Thymus (tissue), 11 donors: ENCODE results near the gene PPP2R2B. TPM values are rescaled to one million over a fixed set of nuclear protein-coding genes. Genes with fewer than 3 reads are reported as not detected.

Source experiments
- DNase-seq, 9 donors: peaks; one replicate each; pipeline ENCODE4 v3.0.0-alpha.2; 2013; ENCODE audit warnings: low spot score in 9 of 9, low read depth in 6 of 9, missing footprints in 1 of 9
- H3K27ac ChIP-seq, 2 donors: one replicate each; pipeline ENCODE4 v1.5.1; 2013; ENCODE audit warnings: control low read depth in 1 of 2, low read depth in 1 of 2, low read length in 1 of 2, mild to moderate bottlenecking in 1 of 2, moderate library complexity in 1 of 2
- H3K27me3 ChIP-seq, 2 donors: one replicate each; pipeline ENCODE4 v1.5.1; 2013; ENCODE audit warnings: low read length in 1 of 2; ENCODE audit not compliant: control insufficient read depth in 2 of 2, insufficient read depth in 1 of 2
- H3K36me3 ChIP-seq, 2 donors: one replicate each; pipeline ENCODE4 v1.5.1; 2013; ENCODE audit warnings: low read length in 1 of 2, mild to moderate bottlenecking in 1 of 2, moderate library complexity in 1 of 2; ENCODE audit not compliant: control insufficient read depth in 2 of 2, insufficient read depth in 2 of 2
- H3K4me1 ChIP-seq, 2 donors: one replicate each; pipeline ENCODE4 v1.5.1; 2013; ENCODE audit warnings: low read length in 2 of 2; ENCODE audit not compliant: control insufficient read depth in 2 of 2, insufficient read depth in 2 of 2
- H3K4me3 ChIP-seq, 2 donors: one replicate each; pipeline ENCODE4 v1.5.1; 2013; ENCODE audit warnings: low read length in 2 of 2, control low read depth in 1 of 2, mild to moderate bottlenecking in 1 of 2
- H3K9me3 ChIP-seq, 2 donors: one replicate each; pipeline ENCODE4 v1.5.1; 2013; ENCODE audit warnings: low read length in 1 of 2, mild to moderate bottlenecking in 1 of 2; ENCODE audit not compliant: control insufficient read depth in 2 of 2, insufficient read depth in 1 of 2
- WGBS: extraction: QIAGEN DNeasy Blood & Tissue Kit; methylation state at CpG from one replicate; pipeline ENCODE4 v1.1.7; 2013; 5-methylcytosine and 5-hydroxymethylcytosine counted together
- polyA plus RNA-seq: library from polyadenylated mRNA; stranded (reverse); fragments of 200-250 nt; gene quantifications from one replicate; pipeline ENCODE4 v1.2.3, GENCODE V29; 2013
- total RNA-seq: library from RNA; stranded (reverse); fragments of 120-200 nt; gene quantifications from one replicate; pipeline ENCODE4 v1.2.4, GENCODE V29; 2013
- donor health status: healthy.

Gene PPP2R2B
- total and polyA plus RNA-seq, 2 donors, result 1.9 to 3.2 TPM

DNA sequence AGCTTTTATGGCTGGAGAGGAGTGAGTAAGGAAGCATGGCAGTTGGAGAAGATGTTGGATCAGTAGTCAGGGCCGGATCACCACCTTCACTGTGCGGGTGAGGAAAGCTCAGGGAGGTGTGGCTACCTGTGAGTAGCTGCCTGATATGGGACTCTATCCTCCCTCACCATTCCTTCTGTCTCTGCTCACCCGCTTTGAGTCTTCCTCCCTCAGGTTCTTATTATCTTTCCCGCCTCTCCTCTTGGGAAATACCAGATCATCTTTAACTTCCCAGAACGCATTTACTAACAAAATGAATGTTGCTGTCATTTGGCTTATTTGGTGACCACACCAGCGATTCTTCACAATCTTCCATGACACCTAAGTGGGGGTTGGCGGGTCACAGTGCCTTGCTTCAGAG is 221.9 kb downstream of the PPP2R2B start:
- Histone ChIP-seq H3K36me3 (no peaks in the 10 kb centered on the region), H3K4me3 (no peak overlapping the region), H3K9me3 (no peaks in the 10 kb centered on the region), H3K27ac (no peak overlapping the region), H3K27me3 (no peaks in the 10 kb centered on the region), H3K4me1 (no peaks in the 10 kb centered on the region)
- WGBS, result 96% methylated on average over 7 of the region's 7 CpGs
- DNase-seq, result no peak

DNA sequence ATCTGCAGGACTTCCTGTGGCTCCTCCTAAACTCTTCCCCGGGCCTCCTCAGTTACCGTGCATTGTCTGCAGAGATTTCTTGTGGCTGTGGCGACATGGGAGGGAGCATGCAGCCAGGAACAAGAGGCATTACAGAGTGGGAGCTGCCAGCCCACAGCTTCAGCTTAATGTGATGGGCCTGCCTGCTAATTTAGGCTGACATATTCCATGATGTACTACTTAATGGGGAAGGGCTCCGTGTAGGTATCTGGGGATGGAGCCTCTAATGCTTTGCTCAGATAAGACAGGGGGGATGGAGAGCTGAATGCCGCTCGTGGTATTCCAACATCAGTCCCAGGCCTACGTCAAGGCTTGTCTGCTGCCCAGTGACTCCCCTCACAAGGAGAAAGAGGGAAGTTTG is 225.0 kb downstream of the PPP2R2B start:
- no peak for DNase-seq
- Histone ChIP-seq H3K27ac (no peak overlapping the region), H3K27me3 (no peaks in the 10 kb centered on the region), H3K4me1 (no peaks in the 10 kb centered on the region), H3K36me3 (no peaks in the 10 kb centered on the region), H3K4me3 (no peak overlapping the region), H3K9me3 (no peaks in the 10 kb centered on the region)
- 93% methylated on average over 7 of the region's 7 CpGs for WGBS

DNA sequence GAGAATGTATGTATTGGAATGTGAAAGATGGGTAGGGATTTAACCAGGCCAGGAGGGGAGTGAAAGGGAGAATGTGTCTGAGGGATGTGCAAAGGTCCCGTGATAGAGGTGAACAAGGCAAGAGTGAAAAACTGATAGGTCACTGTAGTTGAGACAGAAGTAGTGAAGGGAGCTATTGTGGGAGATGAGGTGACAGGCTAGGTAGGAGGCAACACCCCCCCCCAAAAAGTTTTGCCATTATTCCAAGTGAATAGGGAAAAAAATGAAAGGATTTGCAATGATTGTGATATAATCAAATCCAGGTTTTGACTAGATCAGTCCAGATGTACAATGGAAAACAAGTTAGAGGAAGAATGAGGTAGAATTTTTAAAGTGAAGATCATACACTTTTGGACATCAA is 226.0 kb downstream of the PPP2R2B start:
- Histone ChIP-seq H3K27me3 (no peaks in the 10 kb centered on the region), H3K27ac (no peak overlapping the region), H3K9me3 (no peaks in the 10 kb centered on the region), H3K4me3 (no peak overlapping the region), H3K36me3 (no peaks in the 10 kb centered on the region), H3K4me1 (no peaks in the 10 kb centered on the region)
- DNase-seq, result no peak
- WGBS, result 96% methylated on average over 1 of the region's 1 CpG

DNA sequence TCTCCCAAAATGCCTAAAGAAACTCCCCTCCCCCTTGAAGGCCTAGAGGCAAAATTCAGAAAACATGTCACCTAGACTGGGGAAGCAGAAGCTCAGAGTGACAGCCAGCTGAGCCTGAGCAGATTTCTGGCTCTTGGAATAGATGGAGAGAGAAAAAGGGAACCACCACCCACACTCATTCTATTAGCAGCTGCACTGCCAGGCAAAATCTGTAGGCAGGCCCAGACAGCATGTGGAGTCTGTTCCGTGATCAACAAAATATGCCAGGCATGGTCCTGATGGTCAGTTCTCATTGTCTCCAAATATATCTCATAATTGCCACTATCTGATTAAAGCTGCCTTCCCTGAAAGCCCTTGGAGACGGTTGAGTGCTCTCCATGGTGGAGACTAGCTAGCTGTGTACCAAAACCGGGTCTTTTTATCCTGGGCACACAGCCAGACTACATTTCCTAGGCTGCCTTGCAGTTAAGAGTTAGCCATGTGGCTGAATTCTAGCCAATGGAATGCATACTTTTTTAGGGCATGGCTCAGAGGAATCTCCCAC is 230.8 kb downstream of the PPP2R2B start:
- 93% methylated on average over 3 of the region's 3 CpGs for WGBS
- no peak overlapping the region for H3K4me3 ChIP-seq
- no peaks in the 10 kb centered on the region for H3K4me1 ChIP-seq
- H3K36me3 ChIP-seq, result no peaks in the 10 kb centered on the region
- no peak overlapping the region for H3K27ac ChIP-seq
- no peaks in the 10 kb centered on the region for H3K9me3 ChIP-seq
- no peak for DNase-seq
- no peaks in the 10 kb centered on the region for H3K27me3 ChIP-seq

DNA sequence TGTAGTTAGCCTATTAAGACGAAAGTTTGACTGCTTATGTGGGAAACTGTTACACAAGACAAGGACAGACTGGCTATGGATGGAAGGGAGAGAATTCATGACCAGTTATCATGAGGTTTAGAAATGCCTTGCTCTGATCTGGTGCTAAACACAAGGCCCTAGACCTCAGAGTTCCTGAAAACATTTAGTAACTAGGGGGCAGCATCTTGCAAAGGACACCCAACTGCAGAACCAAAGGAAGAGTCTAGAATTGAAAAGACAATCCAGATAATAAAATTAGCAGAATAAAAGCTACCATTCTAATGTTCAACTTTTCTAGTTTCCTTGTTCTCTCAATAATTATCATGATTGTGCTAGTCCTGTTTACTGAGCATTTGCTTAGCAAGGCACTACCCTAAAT is 232.1 kb downstream of the PPP2R2B start:
- Histone ChIP-seq H3K27me3 (no peaks in the 10 kb centered on the region), H3K27ac (no peak overlapping the region), H3K36me3 (no peaks in the 10 kb centered on the region), H3K9me3 (no peaks in the 10 kb centered on the region), H3K4me3 (no peak overlapping the region), H3K4me1 (no peaks in the 10 kb centered on the region)
- 85% methylated on average over 1 of the region's 1 CpG for WGBS
- DNase-seq, result no peak

DNA sequence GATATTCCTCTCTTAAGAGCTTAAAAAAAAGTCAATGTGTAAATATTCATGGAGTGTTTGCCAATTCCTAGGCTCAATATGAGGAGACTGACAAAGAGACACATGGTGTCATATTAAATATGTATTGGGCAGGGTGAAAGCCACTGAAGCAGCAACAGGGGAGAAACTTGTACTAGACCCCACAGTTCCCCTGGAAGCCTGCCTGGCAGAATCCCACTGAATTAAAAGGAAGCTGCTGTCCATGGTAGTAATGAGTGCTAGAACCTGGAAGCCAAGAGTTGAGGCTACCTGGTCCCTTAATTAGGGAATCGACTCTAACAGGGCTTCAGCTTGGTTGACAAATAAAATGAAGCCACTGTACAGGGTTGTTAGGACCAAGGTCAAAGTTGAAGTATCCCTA is 233.2 kb downstream of the PPP2R2B start:
- Histone ChIP-seq H3K4me1 (no peaks in the 10 kb centered on the region), H3K27ac (no peak overlapping the region), H3K4me3 (no peak overlapping the region), H3K27me3 (no peaks in the 10 kb centered on the region), H3K9me3 (no peaks in the 10 kb centered on the region), H3K36me3 (no peaks in the 10 kb centered on the region)
- DNase-seq, result peak in 1 of 9 donors; percentile 4
- 84% methylated on average over 1 of the region's 1 CpG for WGBS

DNA sequence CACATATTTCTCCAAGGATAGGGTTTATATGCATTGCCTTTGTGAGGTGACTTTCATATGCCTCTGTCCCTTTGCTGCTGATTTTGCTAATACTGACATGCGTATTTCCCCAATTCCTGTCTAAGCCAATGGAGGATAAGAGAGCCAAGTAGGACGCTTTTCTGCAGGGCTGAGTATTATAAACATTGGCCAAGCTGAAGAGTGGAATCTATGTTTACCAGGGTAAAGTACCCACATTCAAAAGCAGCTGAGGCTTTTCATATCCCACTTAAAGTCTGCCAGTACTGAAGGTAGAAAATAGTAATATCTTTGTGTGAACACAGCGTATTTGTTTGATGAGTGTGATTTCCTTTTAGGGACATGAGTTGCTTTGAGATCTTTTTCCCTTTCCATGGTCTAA is 233.7 kb downstream of the PPP2R2B start:
- WGBS, result 96% methylated on average over 3 of the region's 3 CpGs
- H3K27me3 ChIP-seq, result no peaks in the 10 kb centered on the region
- DNase-seq, result no peak

DNA sequence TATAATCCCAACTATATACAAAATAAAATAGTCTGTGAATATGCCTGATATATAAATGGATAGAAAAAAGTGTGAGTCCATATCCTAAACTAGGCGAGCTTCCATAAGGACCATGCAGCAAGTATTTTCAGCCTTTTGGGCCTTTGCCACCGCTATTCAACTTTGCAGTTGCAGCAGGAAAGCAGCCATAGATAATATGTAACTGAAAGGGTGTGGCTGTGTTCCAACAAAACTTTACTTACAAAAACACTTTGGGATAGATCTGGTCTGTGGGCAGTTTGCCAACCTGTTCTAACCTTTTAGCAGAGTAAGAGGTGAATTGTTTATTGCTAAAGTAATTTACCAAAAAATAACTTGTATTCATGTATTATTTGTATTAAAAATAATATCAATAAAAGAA is 234.8 kb downstream of the PPP2R2B start:
- no peak for DNase-seq
- H3K4me1 ChIP-seq, result no peaks in the 10 kb centered on the region
- no peak overlapping the region for H3K4me3 ChIP-seq
- no peaks in the 10 kb centered on the region for H3K9me3 ChIP-seq
- no peak overlapping the region for H3K27ac ChIP-seq
- H3K27me3 ChIP-seq, result no peaks in the 10 kb centered on the region
- H3K36me3 ChIP-seq, result no peaks in the 10 kb centered on the region
- 48% methylated on average over 2 of the region's 2 CpGs for WGBS

More for the DNA sequence above, 233.7 kb downstream of the PPP2R2B start:
- H3K36me3 ChIP-seq, result no peaks in the 10 kb centered on the region
- H3K9me3 ChIP-seq, result no peaks in the 10 kb centered on the region
- H3K4me1 ChIP-seq, result no peaks in the 10 kb centered on the region
- H3K4me3 ChIP-seq, result no peak overlapping the region
- H3K27ac ChIP-seq, result no peak overlapping the region

DNA sequence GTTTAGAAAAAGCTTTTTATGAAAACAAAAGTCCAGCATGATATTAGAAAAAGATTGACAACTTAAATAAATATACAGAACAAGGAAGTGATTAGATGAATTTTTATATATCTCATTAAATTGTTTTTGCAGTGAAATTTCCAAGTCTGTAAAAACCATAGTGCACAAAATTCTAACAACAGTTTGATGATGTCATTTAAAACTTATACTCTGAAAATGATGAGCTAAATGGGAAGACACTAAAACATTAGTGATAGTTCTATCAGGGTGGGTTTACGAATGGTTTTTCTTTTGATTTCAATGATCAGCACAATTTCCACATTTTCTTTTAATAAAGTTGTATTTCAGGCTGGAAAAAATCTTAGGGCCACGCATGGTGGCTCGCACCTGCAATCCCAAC is 236.1 kb downstream of the PPP2R2B start:
- no peak overlapping the region for H3K27ac ChIP-seq
- WGBS, result 92% methylated on average over 3 of the region's 3 CpGs
- DNase-seq, result no peak
- no peaks in the 10 kb centered on the region for H3K4me1 ChIP-seq
- H3K4me3 ChIP-seq, result no peak overlapping the region
- no peaks in the 10 kb centered on the region for H3K27me3 ChIP-seq
- H3K36me3 ChIP-seq, result no peaks in the 10 kb centered on the region
- no peaks in the 10 kb centered on the region for H3K9me3 ChIP-seq

DNA sequence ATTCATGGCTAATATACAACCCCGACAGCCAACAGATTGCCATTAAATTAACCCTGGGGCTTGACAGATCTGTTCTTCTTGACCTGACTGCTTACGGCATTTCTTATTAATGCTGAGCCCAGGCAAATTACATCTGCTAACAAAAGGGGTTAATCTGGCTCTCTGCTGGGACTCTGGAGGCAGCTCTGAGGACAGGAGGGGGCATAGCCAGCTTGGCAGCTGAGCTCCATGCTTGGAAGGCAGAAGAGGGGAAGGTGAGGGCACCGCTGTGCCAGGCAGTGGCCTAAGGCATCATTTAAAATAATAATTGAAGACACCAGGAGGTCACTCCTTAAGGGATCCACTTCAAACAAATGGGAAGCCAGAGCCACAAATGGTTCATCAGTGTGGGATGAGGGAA is 236.6 kb downstream of the PPP2R2B start:
- 98% methylated on average over 3 of the region's 3 CpGs for WGBS
- DNase-seq, result no peak
- Histone ChIP-seq H3K4me3 (no peak overlapping the region), H3K27me3 (no peaks in the 10 kb centered on the region), H3K36me3 (no peaks in the 10 kb centered on the region), H3K27ac (no peak overlapping the region), H3K9me3 (no peaks in the 10 kb centered on the region), H3K4me1 (no peaks in the 10 kb centered on the region)
